ENCODE results near the gene PPARG.

- TF ChIP-seq CTCF (IDR thresholded peaks at IDR 0.05; ENCODE audit: extremely low read depth in 1 of 2, insufficient read depth in 1 of 2, low read depth in 1 of 2, low read length in 2 of 2) (no peak), EZH2 (IDR thresholded peaks at IDR 0.05; ENCODE audit: borderline replicate concordance, low read depth, low read length, severe bottlenecking) (no peak), POLR2AphosphoS5 (IDR thresholded peaks at IDR 0.05; ENCODE audit: insufficient read depth, low read depth, low read length) (no peak), POLR2A (IDR thresholded peaks at IDR 0.05; ENCODE audit: low read depth, low read length) (no peak), MAX (IDR thresholded peaks at IDR 0.05; ENCODE audit: insufficient read depth, insufficient read length) (no peak)
These were observed 29.0 kb downstream of the PPARG start for GRCh38 chr3:12317914-12318313.

Measured in endothelial cell of umbilical vein (primary cell).